ENCODE results near the gene FZR1. TPM values are rescaled to one million over a fixed set of nuclear protein-coding genes. Genes with fewer than 3 reads are reported as not detected.

FZR1 gene
- total RNA-seq, 4 donors from 2014 or later = 29.1 to 107 (median 35.3) TPM

GRCh38 chr19:3467437-3468198, 38.5 kb upstream of the FZR1 start:
- TF ChIP-seq POLR2AphosphoS5 (IDR thresholded peaks at IDR 0.05) (no peak), CTCF (IDR thresholded peaks at IDR 0.05) (no peak), POLR2A (IDR thresholded peaks at IDR 0.05) (no peak), EP300 (IDR thresholded peaks at IDR 0.05; ENCODE audit: low read depth) (no peak)
- intact Hi-C loops (cut with DNase I; ENCODE audit: low total_unique reads) = no loop called here
- 91% methylated on average over 10 of the region's 10 CpGs; no CpG with 5 or more reads in 1 of the 2 donors for WGBS, 2 donors (ENCODE audit: low coverage in 1 of 2)
- H3K4me1 ChIP-seq = peaks cover 0 to 30% (median 11%) of the 10 kb centered on the region in 4 donors
- no peaks in the 10 kb centered on the region for H3K9me3 ChIP-seq
- in situ Hi-C loops (cut with MboI; ENCODE audit: low pct_ligation_motif_present in 1 of 4, low pct_unique_long_range_greater_than_20kb in 1 of 4, low sequenced_read_pairs in 3 of 4) = no loop called here
- H3K36me3 ChIP-seq = peaks cover 0 to 14% (median 3%) of the 10 kb centered on the region in 4 donors
- no peak for DNase-seq
- no peaks in the 10 kb centered on the region for H3K27me3 ChIP-seq
- peak overlapping the region in 2 of 4 donors; percentile 75 to 82 for H3K27ac ChIP-seq
- no peak overlapping the region for H3K4me3 ChIP-seq

- intact Hi-C loops (cut with DNase I; ENCODE audit: low total_unique reads) (no loop called here), in situ Hi-C loops (cut with MboI; ENCODE audit: low pct_ligation_motif_present in 1 of 4, low pct_unique_long_range_greater_than_20kb in 1 of 4, low sequenced_read_pairs in 3 of 4) (no loop called here)
- Histone ChIP-seq H3K4me3 (no peak overlapping the region), H3K36me3 (peaks cover 0 to 9% (median 0%) of the 10 kb centered on the region in 4 donors), H3K27ac (peak overlapping the region in 1 of 4 donors; percentile 82), H3K4me1 (peaks cover 0 to 30% (median 12%) of the 10 kb centered on the region in 4 donors), H3K27me3 (no peaks in the 10 kb centered on the region), H3K9me3 (no peaks in the 10 kb centered on the region)
- 79% methylated on average over 3 of the region's 3 CpGs; no CpG with 5 or more reads in 1 of the 2 donors for WGBS, 2 donors (ENCODE audit: low coverage in 1 of 2)
- TF ChIP-seq POLR2A (IDR thresholded peaks at IDR 0.05) = no peak
- TF ChIP-seq POLR2AphosphoS5 (IDR thresholded peaks at IDR 0.05) = no peak
- TF ChIP-seq EP300 (IDR thresholded peaks at IDR 0.05; ENCODE audit: low read depth) = no peak
- TF ChIP-seq CTCF (IDR thresholded peaks at IDR 0.05) = no peak
- no peak for DNase-seq
Observed at GRCh38 chr19:3468211-3468610, 37.9 kb upstream of the FZR1 start.

GRCh38 chr19:3469638-3470499, 36.2 kb upstream of the FZR1 start:
- intact Hi-C loops (cut with DNase I; ENCODE audit: low total_unique reads) (loop anchor here (5.0 kb wide), 1 partner anchor 163 kb away; no protein-coding TSS in a partner anchor), in situ Hi-C loops (cut with MboI; ENCODE audit: low pct_ligation_motif_present in 1 of 4, low pct_unique_long_range_greater_than_20kb in 1 of 4, low sequenced_read_pairs in 3 of 4) (loop anchor here in 3 of 4 donors (5.0 to 10.0 kb wide), 2 partner anchors 145 to 148 kb away; no protein-coding TSS in a partner anchor)
- TF ChIP-seq POLR2AphosphoS5 (IDR thresholded peaks at IDR 0.05) = peak in 1 of 3 donors; percentile 16
- TF ChIP-seq CTCF (IDR thresholded peaks at IDR 0.05) = no peak
- Histone ChIP-seq H3K4me3 (no peak overlapping the region), H3K4me1 (peaks cover 10 to 40% (median 19%) of the 10 kb centered on the region in 4 donors), H3K27ac (peak overlapping the region in 3 of 4 donors; percentile 17 to 58 (median 26)), H3K9me3 (no peaks in the 10 kb centered on the region), H3K36me3 (no peaks in the 10 kb centered on the region), H3K27me3 (no peaks in the 10 kb centered on the region)
- DNase-seq = no peak
- 51 to 80% methylated on average over 1 to 13 of the region's 14 CpGs for WGBS, 2 donors (ENCODE audit: low coverage in 1 of 2)

Measured in transverse colon (tissue), 4 donors.